Kidney capillary endothelial cell (primary cell): ENCODE data around the gene TWIST1.

ENCODE experiments used
- DNase-seq: peaks from one replicate; pipeline ENCODE4 v3.0.0-alpha.2; 2018; ENCODE audit warnings: low spot score

The TWIST1 gene

GRCh38 chr7:19094598-19095352 is 22.7 kb downstream of the TWIST1 start:
- DNase-seq, result no peak

GRCh38 chr7:19094138-19094537 is 23.3 kb downstream of the TWIST1 start:
- DNase-seq, result no peak

- no peak for DNase-seq
Measured at GRCh38 chr7:19091550-19092200, 25.8 kb downstream of the TWIST1 start.

GRCh38 chr7:19090526-19090925 is 26.9 kb downstream of the TWIST1 start:
- DNase-seq, result no peak

GRCh38 chr7:19089797-19090196 is 27.6 kb downstream of the TWIST1 start:
- DNase-seq, result no peak

- DNase-seq, result no peak
Measured at GRCh38 chr7:19089378-19089777, 28.1 kb downstream of the TWIST1 start.

GRCh38 chr7:19080093-19080492 is 37.3 kb downstream of the TWIST1 start:
- DNase-seq, result no peak

- no peak for DNase-seq
Measured at GRCh38 chr7:19079066-19079465, 38.4 kb downstream of the TWIST1 start.

GRCh38 chr7:19069842-19070241 is 47.6 kb downstream of the TWIST1 start:
- no peak for DNase-seq

GRCh38 chr7:19066170-19066569 is 51.3 kb downstream of the TWIST1 start:
- no peak for DNase-seq
